ENCODE results near the gene DSP. TPM values are rescaled to one million over a fixed set of nuclear protein-coding genes. Genes with fewer than 3 reads are reported as not detected.

DSP gene
- total RNA-seq, 4 donors from 2014 or later: 712 to 1,491 (median 1,163) TPM

- H3K4me1 ChIP-seq: peaks cover 0 to 66% (median 15%) of the 10 kb centered on the region in 3 donors
- WGBS, 2 donors: 10% methylated on average over 3 of the region's 4 CpGs; no CpG with 5 or more reads in 1 of the 2 donors
Measured at GRCh38 chr6:7546896-7547295, 5.4 kb downstream of the DSP start.

GRCh38 chr6:7547315-7547714 lies 5.8 kb downstream of the DSP start:
- TF ChIP-seq POLR2A (IDR thresholded peaks at IDR 0.05) (no peak), CTCF (IDR thresholded peaks at IDR 0.05) (no peak)
- Histone ChIP-seq H3K36me3 (peaks cover 0 to 37% (median 6%) of the 10 kb centered on the region in 3 donors), H3K4me1 (peaks cover 0 to 66% (median 12%) of the 10 kb centered on the region in 3 donors), H3K27me3 (peaks cover 0 to 70% (median 0%) of the 10 kb centered on the region in 4 donors), H3K27ac (peak overlapping the region; percentile 83 to 100 (median 97)), H3K9me3 (no peaks in the 10 kb centered on the region), H3K4me3 (peak overlapping the region in 3 of 4 donors; percentile 68 to 82 (median 69))
- DNase-seq: no peak
- WGBS, 2 donors: 81 to 84% methylated on average over 4 of the region's 4 CpGs
- intact Hi-C loops (cut with DNase I): no loop called here

More at GRCh38 chr6:7546896-7547295, 5.4 kb downstream of the DSP start:
- peak in 2 of 4 donors; percentile 30 to 35 for TF ChIP-seq POLR2A (IDR thresholded peaks at IDR 0.05)
- no peak for TF ChIP-seq CTCF (IDR thresholded peaks at IDR 0.05)
- Histone ChIP-seq H3K9me3 (no peaks in the 10 kb centered on the region), H3K4me3 (peak overlapping the region in 3 of 4 donors; percentile 68 to 82 (median 69)), H3K27me3 (peaks cover 0 to 72% (median 0%) of the 10 kb centered on the region in 4 donors), H3K27ac (peak overlapping the region; percentile 83 to 100 (median 97)), H3K36me3 (peaks cover 0 to 35% (median 6%) of the 10 kb centered on the region in 3 donors)
- intact Hi-C loops (cut with DNase I): no loop called here
- DNase-seq: no peak

- peaks cover 0 to 39% (median under 1%) of the 10 kb centered on the region in 3 donors for H3K36me3 ChIP-seq
- peaks cover 0 to 90% (median 12%) of the 10 kb centered on the region in 3 donors for H3K4me1 ChIP-seq
- intact Hi-C loops (cut with DNase I): no loop called here
- peak overlapping the region in 3 of 4 donors; percentile 96 to 100 (median 98) for H3K27ac ChIP-seq
- peaks cover 0 to 48% (median 0%) of the 10 kb centered on the region in 4 donors for H3K27me3 ChIP-seq
- DNase-seq: no peak
- TF ChIP-seq POLR2A (IDR thresholded peaks at IDR 0.05): no peak
- TF ChIP-seq CTCF (IDR thresholded peaks at IDR 0.05): no peak
- H3K9me3 ChIP-seq: no peaks in the 10 kb centered on the region
- no peak overlapping the region for H3K4me3 ChIP-seq
- WGBS, 2 donors: 33 to 44% methylated on average over 2 of the region's 2 CpGs
Measured at GRCh38 chr6:7550433-7550801, 8.9 kb downstream of the DSP start.

GRCh38 chr6:7554533-7555275 lies 13.2 kb downstream of the DSP start:
- Histone ChIP-seq H3K27ac (peak overlapping the region in 3 of 4 donors; percentile 64 to 100 (median 96)), H3K9me3 (no peaks in the 10 kb centered on the region), H3K27me3 (peaks cover 0 to 18% (median 0%) of the 10 kb centered on the region in 4 donors), H3K4me1 (peaks cover 0 to 98% (median 17%) of the 10 kb centered on the region in 3 donors), H3K36me3 (peaks cover 0 to 61% (median 0%) of the 10 kb centered on the region in 3 donors), H3K4me3 (peak overlapping the region in 1 of 4 donors; percentile 12)
- no peak for DNase-seq
- TF ChIP-seq CTCF (IDR thresholded peaks at IDR 0.05) (no peak), POLR2A (IDR thresholded peaks at IDR 0.05) (no peak)
- intact Hi-C loops (cut with DNase I): no loop called here
- WGBS, 2 donors: 39 to 42% methylated on average over 6 of the region's 6 CpGs

GRCh38 chr6:7555671-7556070 lies 14.2 kb downstream of the DSP start:
- Histone ChIP-seq H3K9me3 (no peaks in the 10 kb centered on the region), H3K4me3 (no peak overlapping the region), H3K4me1 (peaks cover 0 to 93% (median 15%) of the 10 kb centered on the region in 3 donors), H3K27ac (peak overlapping the region in 2 of 4 donors; percentile 96 to 100), H3K27me3 (peaks cover 0 to 10% (median 0%) of the 10 kb centered on the region in 4 donors), H3K36me3 (peaks cover 0 to 66% (median 0%) of the 10 kb centered on the region in 3 donors)
- intact Hi-C loops (cut with DNase I): no loop called here
- no peak for TF ChIP-seq POLR2A (IDR thresholded peaks at IDR 0.05)
- no peak for TF ChIP-seq CTCF (IDR thresholded peaks at IDR 0.05)
- WGBS, 2 donors: 59 to 74% methylated on average over 9 to 11 of the region's 11 CpGs
- no peak for DNase-seq
